HEK293T (cell line): ENCODE measurements around the gene MAPK6.

Experiments
- CTCF ChIA-PET: fragments of 350-600 bp; formaldehyde crosslinking; extraction: SDS; loops from one replicate; lab custom pipeline; 2021; ENCODE audit warnings: antibody characterized with exemption, inconsistent platforms; lab: Yijun Ruan, JAX
- POLR2A ChIA-PET: fragments of 350-600 bp; formaldehyde crosslinking; extraction: SDS; loops from one replicate; lab custom pipeline; 2020; ENCODE audit warnings: antibody characterized with exemption, inconsistent platforms; lab: Yijun Ruan, JAX
- DNase-seq: peaks from one replicate; pipeline ENCODE4 v3.0.0; 2012; ENCODE audit warnings: mixed read lengths; ENCODE audit errors: extremely low spot score
- ARNT ChIP-seq: fragments of 450-650 bp; IDR thresholded peaks from 2 replicates; pipeline ENCODE4 v1.6.1; 2017; ENCODE audit warnings: mild to moderate bottlenecking
- BHLHE40 ChIP-seq: fragments of 450-650 bp; IDR thresholded peaks from 2 replicates; pipeline ENCODE4 v1.6.1; 2016; ENCODE audit warnings: mild to moderate bottlenecking, moderate library complexity, borderline replicate concordance
- CTBP1 ChIP-seq: fragments of 450-650 bp; IDR thresholded peaks from 2 replicates; pipeline ENCODE4 v1.6.1; 2016; ENCODE audit warnings: borderline replicate concordance
- ELF4 ChIP-seq: fragments of 450-650 bp; IDR thresholded peaks from 2 replicates; pipeline ENCODE4 v1.6.1; 2017; ENCODE audit warnings: antibody characterized with exemption
- FOXA1 ChIP-seq: fragments of 450-650 bp; IDR thresholded peaks from 2 replicates; pipeline ENCODE4 v1.6.1; 2016; ENCODE audit warnings: mild to moderate bottlenecking
- FOXK2 ChIP-seq: fragments of 450-650 bp; IDR thresholded peaks from 2 replicates; pipeline ENCODE4 v1.6.1; 2016; ENCODE audit warnings: mild to moderate bottlenecking
- FOXM1 ChIP-seq: fragments of 450-650 bp; IDR thresholded peaks from 2 replicates; pipeline ENCODE4 v1.6.1; 2017; ENCODE audit warnings: mild to moderate bottlenecking, borderline replicate concordance
- HDGF ChIP-seq: fragments of 450-650 bp; IDR thresholded peaks from 2 replicates; pipeline ENCODE4 v1.6.1; 2017; ENCODE audit warnings: antibody characterized with exemption, borderline replicate concordance
- L3MBTL2 ChIP-seq: fragments of 450-650 bp; conservative IDR thresholded peaks from 2 replicates; pipeline ENCODE4 v1.6.1; 2016; ENCODE audit warnings: mild to moderate bottlenecking
- LEF1 ChIP-seq: fragments of 450-650 bp; IDR thresholded peaks from 2 replicates; pipeline ENCODE4 v1.6.1; 2017; ENCODE audit warnings: mild to moderate bottlenecking, borderline replicate concordance
- NFRKB ChIP-seq: fragments of 450-650 bp; IDR thresholded peaks from 2 replicates; pipeline ENCODE4 v1.6.1; 2016; ENCODE audit warnings: mild to moderate bottlenecking, moderate library complexity
- PKNOX1 ChIP-seq: fragments of 450-650 bp; IDR thresholded peaks from 2 replicates; pipeline ENCODE4 v1.6.1; 2016
- SP1 ChIP-seq: fragments of 450-650 bp; IDR thresholded peaks from 2 replicates; pipeline ENCODE4 v1.6.1; 2017
- SUZ12 ChIP-seq: fragments of 450-650 bp; IDR thresholded peaks from 2 replicates; pipeline ENCODE4 v1.6.1; 2016; ENCODE audit warnings: mild to moderate bottlenecking
- TARDBP ChIP-seq: fragments of 450-650 bp; IDR thresholded peaks from 2 replicates; pipeline ENCODE4 v1.6.1; 2016
- ZNF384 ChIP-seq: fragments of 450-650 bp; IDR thresholded peaks from 2 replicates; pipeline ENCODE4 v1.6.1; 2016

Gene MAPK6

GRCh38 chr15:52018693-52019393 is at the start of gene MAPK6:
TSS of gene MAPK6 (plus strand) at chr15:52019219. CDS start at chr15:52046461, 27,242 bp downstream.
- ChIA-PET POLR2A (no interaction called here), CTCF (no interaction called here)
- peak; percentile 92 for DNase-seq
- TF ChIP-seq CTBP1 = no peak
- peak; percentile 50; the same call in 1 of the 2 replicates for TF ChIP-seq SP1
- TF ChIP-seq L3MBTL2 = peak; percentile 88
- no peak for TF ChIP-seq BHLHE40
- TF ChIP-seq FOXM1 = no peak
- no peak for TF ChIP-seq SUZ12

DNA sequence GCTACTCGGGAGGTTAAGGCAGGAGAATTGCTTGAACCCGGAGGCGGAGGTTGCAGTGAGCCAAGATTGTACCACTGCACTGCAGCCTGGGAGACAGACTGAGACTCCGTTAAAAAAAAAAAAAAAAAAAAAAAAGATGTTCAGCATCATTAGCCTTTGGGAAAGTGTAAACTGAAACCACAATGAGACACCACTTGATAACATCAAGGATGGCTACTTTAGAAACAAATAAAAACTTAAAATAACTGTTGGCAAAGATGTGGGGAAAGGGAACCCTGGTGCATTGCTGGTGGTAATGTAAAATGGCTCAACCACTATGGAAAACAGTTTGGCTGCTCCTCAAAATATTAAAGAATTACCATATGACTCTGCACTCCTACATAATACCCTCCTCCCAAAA is 49.3 kb upstream of the MAPK6 start:
- ChIA-PET POLR2A (no interaction called here), CTCF (no interaction called here)
- TF ChIP-seq ELF4 = no peak
- no peak for TF ChIP-seq ARNT
- no peak for TF ChIP-seq FOXA1
- TF ChIP-seq TARDBP = no peak
- no peak for TF ChIP-seq PKNOX1
- TF ChIP-seq CTBP1 = no peak
- TF ChIP-seq SP1 = no peak
- no peak for TF ChIP-seq L3MBTL2
- no peak for TF ChIP-seq ZNF384
- TF ChIP-seq SUZ12 = no peak
- TF ChIP-seq NFRKB = no peak
- no peak for TF ChIP-seq HDGF
- TF ChIP-seq LEF1 = no peak
- TF ChIP-seq BHLHE40 = no peak
- no peak for TF ChIP-seq FOXM1
- TF ChIP-seq FOXK2 = no peak
- DNase-seq = no peak

DNA sequence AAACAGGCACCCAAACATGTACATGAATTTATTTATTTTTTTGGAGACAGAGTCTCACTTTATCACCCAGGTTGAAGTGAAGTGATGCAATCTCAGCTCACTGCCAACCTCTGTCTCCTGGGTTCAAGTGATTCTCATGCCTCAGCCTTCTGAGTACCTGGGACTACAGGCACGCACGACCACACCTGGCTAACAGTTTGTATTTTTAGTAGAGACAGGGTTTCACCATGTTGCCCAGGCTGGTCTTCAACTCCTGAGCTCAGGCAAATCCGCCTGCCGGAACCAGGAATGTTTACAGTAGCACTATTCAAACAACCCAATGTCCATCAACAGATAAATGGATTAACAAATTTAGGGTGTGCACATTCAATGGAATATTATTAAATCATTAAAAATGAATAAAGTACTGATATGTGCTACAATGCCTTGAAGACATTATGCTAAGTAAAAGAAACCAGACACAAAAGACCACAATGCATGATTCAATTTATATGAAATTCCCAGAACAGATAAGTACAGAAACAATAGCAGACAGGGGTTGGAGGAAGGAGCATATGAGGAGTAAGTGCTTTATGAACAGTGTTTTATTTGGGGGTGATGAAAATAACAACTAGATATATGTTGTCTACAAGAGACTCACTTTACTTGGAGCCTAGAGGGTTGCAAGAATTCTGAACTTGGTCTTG is 48.7 kb upstream of the MAPK6 start:
- ChIA-PET POLR2A (interaction anchor here (1.2 to 1.5 kb wide), 3 partner anchors 14 to 29 kb away, joined by 3 to 4 read pairs (median 3); no protein-coding TSS in a partner anchor), CTCF (interaction anchor here (1.0 to 1.1 kb wide), 2 partner anchors 53 to 108 kb away, joined by 3 read pairs; no protein-coding TSS in a partner anchor)
- TF ChIP-seq BHLHE40 = no peak
- TF ChIP-seq CTBP1 = no peak
- no peak for TF ChIP-seq FOXM1
- TF ChIP-seq HDGF = no peak
- TF ChIP-seq L3MBTL2 = no peak
- no peak for TF ChIP-seq FOXK2
- no peak for TF ChIP-seq FOXA1
- no peak for TF ChIP-seq SP1
- no peak for TF ChIP-seq ARNT
- no peak for TF ChIP-seq ZNF384
- no peak for TF ChIP-seq SUZ12
- no peak for TF ChIP-seq PKNOX1
- DNase-seq = no peak

- ChIA-PET CTCF (interaction anchor here (1.0 to 1.1 kb wide), 2 partner anchors 54 to 108 kb away, joined by 3 read pairs; no protein-coding TSS in a partner anchor), POLR2A (interaction anchor here (0.5 to 2.1 kb wide), 16 partner anchors 9 to 126 kb away, joined by 3 to 18 read pairs (median 4); no protein-coding TSS in a partner anchor)
- DNase-seq = no peak
- TF ChIP-seq FOXM1 (no peak), LEF1 (no peak), TARDBP (no peak), ZNF384 (no peak), SP1 (no peak), FOXK2 (no peak), FOXA1 (no peak), L3MBTL2 (no peak), PKNOX1 (no peak), ARNT (no peak), SUZ12 (no peak), NFRKB (no peak), HDGF (no peak), BHLHE40 (no peak), CTBP1 (no peak)
Observed at GRCh38 chr15:51971032-51971374, 48.0 kb upstream of the MAPK6 start.

- TF ChIP-seq HDGF (no peak), FOXK2 (no peak), L3MBTL2 (no peak), NFRKB (no peak)
- ChIA-PET POLR2A (interaction anchor here (0.5 to 2.1 kb wide), 17 partner anchors 10 to 126 kb away, joined by 3 to 18 read pairs (median 4); no protein-coding TSS in a partner anchor), CTCF (interaction anchor here (0.7 to 1.0 kb wide), 3 partner anchors 54 to 203 kb away, joined by 3 to 7 read pairs (median 3); no protein-coding TSS in a partner anchor)
- peak; percentile 85 for DNase-seq
Observed at GRCh38 chr15:51971375-51972133, 47.5 kb upstream of the MAPK6 start, which contains the start of gene LEO1. TSS of gene LEO1 (minus strand) at chr15:51971778. CDS start at chr15:51971745, 33 bp downstream.
